Endometrial microvascular endothelial cells (primary cell): ENCODE data around the gene ANKRD23. TPM values are rescaled to one million over a fixed set of nuclear protein-coding genes. Genes with fewer than 3 reads are reported as not detected.
"Not testable (repeated sequence)": the region's sequence is repeated elsewhere in the genome, so short reads cannot be mapped to it uniquely, and the experiment has no call there.

Source experiments
- in situ Hi-C: cut with HindIII; loops from 2 replicates; pipeline ENCODE4 v1.10.0; 2017; ENCODE audit warnings: low sequenced_read_pairs, low pct_unique_long_range_greater_than_20kb; ENCODE audit errors: inconsistent ontology term
- total RNA-seq: library from RNA; depleted of rRNA; stranded (reverse); fragments of >200 nt; gene quantifications from one replicate; pipeline ENCODE4 v1.2.3, GENCODE V29; 2015; ENCODE audit errors: inconsistent ontology term

ANKRD23 gene
- total RNA-seq: 1.1 TPM

DNA sequence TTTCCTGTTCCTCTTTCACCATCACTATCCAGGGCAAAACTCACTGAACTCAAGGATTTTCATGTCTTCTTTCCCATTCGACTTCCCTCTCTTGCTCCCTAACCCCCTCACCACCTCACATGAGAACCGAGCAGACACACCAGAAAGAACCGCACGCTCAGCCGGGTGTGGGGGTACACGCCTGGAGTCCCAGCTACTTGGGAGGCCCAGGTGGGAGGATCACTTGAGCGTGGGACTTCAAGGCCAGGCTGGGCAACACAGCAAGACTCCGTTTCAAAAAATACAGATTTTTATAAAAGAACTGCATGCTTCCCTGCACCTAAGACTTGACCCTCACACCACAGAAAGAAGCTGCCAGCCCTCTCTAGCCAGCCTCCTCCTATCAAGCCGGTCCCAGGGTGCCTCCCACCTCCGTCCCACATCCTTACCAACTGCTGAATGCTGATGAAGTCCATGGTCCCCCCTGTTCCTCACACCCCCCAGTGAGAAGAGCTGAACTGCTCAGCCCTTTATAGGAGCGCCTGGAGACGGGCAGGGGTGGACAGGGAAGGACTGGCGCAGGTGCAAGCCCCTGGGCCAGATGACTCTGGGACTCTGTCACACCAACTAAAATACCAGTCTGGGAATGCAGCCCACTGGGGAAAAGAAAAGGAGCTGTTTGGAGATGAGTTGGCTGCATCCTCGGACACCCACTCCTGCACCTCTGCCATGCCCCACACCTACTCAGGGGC, at the start of gene ANKRD23:
TSS of gene ANKRD23 (minus strand) at position 484 of the 731 bp plus-strand sequence. CDS start at position 455, 29 bp downstream.
- in situ Hi-C loops: no loop called here

DNA sequence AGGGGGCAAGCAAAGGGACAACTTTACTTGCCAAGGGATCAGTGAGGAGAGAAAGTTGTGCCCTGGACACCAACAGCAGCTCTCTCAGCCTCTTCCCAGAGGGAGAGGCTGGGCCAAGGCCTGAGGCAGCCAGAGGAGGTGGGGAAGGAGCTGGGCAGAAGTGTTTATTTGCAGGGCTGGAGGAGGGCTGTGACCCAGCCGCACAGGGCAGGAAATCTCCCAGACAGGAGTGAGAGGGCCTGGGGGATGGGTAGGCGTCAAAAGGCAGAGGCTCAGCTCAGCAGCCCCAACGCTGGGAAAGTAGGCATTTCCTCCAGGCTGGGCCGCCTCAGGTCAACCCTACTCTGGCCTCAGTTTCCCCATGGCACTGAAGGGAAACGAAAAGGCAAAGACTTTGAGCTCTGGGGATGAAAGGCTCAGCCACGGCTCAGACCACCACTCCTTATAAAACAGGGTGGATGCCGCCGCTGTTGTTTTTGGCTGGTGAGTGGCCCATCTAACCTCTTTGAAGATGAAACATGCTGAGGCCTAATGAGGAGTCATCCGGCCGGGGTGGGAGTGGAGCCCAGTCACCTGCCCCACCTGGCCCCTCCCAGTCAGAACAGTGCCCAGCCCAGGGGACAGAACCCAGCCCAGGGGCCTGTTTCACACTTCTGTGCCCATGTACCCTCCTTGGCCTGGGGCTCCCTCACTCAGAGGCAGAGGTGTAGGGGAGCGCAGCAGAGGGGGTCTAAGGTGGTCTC, 47.9 kb upstream of the ANKRD23 start:
- in situ Hi-C loops: no loop called here

DNA sequence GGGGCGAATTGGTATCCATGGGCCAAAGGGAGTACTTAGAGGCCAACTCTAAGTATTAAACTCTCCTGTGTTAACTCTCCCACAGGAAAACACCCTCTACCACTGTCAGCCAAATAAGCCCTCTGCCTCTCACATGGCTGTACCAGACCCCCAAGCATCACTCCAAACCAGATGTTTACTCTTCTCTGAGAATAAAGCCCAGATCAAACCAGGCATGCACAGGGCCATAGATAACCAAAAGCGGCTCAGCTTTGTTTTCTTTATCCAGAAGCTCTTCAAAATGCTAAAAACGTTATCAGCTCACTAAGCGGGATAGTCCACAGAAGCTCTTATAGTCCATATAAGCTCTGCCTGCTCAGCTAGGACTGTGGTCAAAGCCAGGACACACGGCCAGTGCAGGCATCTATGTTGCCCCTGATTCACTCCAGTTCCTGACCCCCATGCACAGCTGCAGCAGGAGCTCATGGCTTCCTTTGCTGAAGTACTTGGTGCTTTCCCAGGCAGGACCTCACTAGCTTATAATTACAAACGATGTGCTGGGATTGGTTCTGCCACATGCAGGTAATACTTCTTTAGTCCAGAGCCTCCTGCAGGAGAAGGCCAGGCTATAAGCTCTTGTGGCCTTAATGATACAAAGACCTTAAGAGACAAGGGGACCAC, 47.0 kb upstream of the ANKRD23 start:
- in situ Hi-C loops: no loop called here

DNA sequence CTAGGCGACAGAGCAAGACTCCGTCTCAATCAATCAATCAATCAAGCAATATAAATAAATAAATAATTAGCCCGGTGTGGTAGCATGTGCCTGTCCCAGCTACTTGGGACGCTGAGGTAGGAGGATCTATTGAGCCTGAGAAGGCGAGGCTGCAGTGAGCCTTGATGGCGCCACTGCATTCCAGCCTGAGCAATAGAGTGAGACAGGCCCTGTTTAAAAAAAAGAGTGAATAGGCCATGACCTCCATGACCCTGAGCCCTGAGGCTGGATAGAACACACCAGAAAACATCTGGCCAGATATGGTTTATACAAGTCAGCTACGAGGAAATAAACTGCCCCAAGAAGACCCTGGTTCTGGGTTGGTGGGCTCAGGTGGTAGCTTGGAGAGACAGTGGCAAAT, 46.4 kb upstream of the ANKRD23 start:
- in situ Hi-C loops: no loop called here

DNA sequence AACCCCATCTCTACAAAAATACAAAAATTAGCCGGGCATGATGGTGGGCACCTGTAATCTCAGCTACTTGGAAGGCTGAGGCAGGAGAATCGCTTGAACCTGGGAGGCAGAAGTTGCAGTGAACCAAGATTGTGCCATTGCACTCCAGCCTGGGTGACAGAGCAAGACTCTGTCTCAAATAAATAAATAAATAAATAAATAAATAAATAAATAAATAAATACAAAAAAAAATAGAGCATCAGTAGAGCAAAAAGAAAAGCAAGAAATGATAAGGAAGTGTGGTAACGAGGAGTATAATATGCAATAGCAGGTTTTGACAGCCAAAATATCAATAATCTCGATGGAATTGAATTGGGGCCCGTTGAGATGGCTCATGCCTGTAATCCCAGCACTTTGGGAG, 45.7 kb upstream of the ANKRD23 start:
- in situ Hi-C loops: not testable (repeated sequence)

DNA sequence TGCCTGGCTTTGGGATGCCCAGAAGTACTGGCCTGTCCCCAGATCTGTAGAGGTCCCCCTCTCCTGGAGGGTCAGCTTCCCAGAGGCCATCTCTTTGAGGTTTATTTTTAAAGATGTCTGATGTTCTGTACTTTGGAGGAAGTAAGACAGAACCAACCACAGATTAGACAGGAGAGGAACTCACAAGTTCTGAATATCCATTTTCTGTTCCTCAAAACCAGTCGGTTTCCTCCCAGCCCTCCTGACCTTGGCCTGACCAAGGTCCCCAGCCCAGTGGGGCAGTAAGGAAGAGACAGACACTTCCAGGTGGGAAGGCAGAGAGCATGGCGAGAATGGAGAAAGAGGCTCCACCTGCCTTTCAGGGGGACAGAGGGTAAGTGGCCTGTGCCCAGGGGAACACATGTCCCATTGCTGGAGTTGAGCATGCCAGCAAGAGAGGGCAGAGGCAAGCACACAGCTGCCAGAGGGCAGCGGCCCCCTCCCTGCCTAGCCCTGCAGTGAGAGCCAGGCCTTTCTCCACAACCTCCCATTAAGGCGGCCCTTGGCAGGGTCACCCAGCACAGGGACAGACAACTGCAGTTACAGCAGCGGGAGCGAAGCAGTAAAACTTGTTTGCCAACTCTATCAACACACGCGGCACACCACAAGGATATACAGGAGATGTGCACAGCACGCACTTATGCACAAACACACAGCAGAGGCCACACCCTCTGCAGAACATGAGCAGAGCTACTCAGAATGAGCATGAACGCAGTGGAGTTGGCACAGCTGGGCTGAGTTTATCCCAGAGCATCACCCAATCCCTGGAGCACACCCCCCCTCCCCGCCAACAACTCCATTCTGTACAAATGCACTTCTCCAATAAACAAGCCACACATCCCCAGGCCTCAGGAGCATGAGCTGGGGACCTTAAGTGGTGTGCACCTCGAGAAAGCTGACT, 44.5 kb upstream of the ANKRD23 start:
- in situ Hi-C loops: no loop called here

DNA sequence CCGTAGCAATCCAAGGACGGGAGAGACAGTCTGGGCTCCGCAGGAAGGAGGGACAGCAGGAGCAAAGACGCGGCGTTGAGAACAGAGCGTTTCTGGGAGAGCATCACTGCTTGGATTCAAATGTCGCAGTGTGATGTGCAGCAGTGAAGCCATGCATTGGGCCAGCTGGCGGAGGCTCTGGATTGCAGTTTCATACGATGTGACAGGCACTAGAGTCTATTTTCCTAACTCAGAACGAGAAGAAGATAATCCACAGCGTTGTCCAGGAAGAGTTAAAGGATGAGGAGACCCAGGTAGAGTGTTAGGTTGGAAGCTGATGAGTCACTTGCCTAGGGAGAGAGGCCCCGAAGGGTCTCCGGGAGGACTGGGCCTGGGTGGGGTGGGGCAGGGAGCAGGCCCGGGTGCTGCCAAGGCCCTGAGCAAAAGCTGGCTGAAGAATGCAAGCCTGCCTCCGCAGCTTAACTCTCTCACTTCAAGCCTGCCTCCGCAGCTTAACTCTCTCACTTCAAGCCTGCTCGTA, 43.7 kb upstream of the ANKRD23 start:
- in situ Hi-C loops: no loop called here

DNA sequence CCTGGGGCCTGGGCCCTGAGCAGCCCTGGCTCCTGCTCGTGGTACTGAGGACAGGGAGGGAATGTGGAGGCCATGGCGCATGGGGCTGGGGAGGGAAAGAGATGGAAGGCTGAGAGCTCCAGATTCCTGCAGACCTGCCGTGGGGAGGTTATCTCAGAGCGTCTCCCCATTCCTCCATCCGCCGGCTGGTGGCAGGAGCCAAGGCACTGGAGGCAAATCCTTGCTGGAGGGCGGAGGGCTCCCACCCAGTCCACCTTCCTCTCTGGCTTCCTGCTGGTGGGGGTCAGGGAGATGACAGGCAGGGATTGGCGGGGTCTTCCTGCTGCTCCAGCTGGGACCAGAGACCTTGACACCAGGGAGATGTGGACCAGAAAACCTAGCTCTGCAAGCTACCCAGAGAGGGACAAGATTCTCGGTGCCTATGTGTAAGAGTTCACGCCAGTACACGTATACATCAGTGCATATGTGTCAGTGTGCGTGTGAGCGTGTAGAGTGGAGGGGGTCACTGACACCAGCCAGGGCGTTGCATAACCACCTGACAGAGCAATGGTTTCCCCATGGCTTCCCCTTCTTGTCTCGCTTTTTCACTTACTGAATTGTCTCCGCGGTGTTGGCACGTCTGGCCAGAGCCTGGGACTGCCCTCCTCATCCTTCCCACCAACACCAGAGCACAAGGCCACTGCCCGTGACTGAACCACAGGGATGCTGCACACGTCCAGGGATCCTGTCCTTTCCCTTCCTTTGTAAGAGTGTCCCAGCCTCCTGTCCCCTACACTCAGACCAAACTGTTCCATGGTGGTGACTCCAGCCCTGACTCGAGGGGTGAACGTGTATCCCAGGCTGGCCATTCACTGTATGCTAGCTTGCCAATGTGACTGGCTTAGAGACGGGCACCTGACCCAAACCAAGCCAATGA, 41.9 kb upstream of the ANKRD23 start:
- in situ Hi-C loops: no loop called here

DNA sequence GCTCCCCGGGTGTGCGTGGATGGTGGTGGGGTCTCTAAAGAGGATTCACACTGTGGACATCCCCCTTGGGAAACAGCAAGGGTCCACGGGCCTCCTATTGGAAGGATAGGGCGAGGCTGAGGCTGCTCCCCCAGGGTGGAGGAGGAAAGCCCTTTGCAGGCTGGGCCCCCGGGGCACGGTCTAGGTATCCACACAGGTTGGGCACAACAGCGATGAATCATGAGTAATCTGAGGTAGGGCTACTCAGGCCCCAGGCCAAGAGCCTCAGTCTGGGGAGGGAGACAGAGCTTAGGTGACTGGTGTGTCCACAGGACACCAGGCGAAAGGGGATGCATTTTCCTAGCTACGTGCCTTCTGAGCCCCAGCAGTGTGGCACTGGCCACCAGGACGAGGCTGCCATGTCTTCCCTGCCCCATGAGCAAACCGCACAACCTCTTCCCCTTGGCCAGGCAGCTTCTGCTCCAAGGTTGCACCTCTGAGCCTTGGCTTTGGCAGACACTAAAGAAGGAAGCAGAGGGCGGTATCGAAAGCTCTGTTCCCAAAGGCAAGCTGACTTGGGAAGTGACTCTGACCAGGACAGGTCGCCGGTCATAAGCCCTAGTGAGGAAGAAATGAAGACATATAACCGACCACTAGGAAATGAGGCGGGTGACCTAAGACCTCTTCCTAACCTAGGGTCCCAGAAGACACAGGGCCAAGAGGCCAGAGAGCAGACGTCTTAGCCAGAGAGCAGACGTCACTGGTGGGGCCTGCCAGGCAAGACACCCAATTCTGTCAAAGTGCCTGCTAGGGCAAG, 40.7 kb upstream of the ANKRD23 start:
- in situ Hi-C loops: no loop called here

DNA sequence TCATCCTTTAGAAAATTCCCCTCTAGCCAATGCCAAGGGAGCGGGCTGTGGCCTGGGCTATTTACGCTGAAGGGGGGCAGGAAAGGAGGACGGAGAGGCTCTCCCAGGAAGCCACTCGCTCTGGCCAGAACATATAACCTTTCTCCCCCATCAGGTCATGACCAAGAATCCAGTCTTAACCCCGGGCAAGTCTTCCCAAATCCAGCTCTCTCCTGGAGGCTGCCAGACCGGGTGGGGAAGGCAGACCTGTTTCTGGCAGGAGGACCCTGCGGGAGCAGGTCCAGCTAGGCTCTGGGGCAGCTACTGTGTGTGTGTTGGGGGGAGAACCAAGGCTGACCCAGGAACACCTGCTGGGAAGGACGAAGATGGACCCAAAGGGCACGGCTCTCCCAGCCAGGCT, 39.5 kb upstream of the ANKRD23 start:
- in situ Hi-C loops: no loop called here

DNA sequence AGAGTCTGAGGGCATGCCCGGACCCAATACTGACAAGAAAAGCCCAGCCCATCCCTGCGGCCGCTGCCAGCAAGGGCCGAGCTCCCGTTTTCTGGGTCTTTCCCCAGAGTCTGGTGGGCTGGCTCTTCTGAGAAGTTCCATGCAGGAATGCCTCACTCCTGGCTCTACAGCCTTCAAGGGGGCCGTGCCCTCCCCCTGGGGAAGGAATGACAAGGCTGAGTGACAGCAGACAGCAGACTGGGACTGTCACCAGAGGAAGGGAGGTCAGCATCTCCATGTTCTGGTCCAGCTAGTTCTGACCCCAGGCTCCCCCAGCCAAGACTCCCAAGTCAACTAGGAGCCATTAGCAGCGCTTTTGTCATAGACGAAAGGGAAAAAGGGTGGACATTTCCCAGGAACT, 39.1 kb upstream of the ANKRD23 start:
- in situ Hi-C loops: no loop called here

DNA sequence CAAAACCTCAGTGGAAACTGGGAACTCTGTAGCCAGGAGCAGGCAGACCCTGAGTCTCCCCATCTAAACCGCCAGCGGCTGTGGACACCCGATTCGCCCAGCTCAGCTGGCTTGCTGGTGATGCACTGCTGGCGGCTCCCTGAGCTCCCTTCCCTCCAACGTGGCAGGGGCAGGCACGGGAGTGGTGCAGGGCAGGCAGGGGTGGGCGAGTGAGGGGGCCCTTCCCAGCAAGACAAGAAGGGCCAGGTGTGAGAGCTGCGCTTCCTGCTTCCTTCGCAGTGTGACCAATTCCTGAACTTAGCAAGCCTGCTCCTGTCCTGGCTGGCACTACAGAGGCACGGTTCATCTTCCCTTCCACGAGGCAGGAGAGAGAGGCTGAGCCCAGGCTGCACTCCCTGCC, 38.4 kb upstream of the ANKRD23 start:
- in situ Hi-C loops: no loop called here

DNA sequence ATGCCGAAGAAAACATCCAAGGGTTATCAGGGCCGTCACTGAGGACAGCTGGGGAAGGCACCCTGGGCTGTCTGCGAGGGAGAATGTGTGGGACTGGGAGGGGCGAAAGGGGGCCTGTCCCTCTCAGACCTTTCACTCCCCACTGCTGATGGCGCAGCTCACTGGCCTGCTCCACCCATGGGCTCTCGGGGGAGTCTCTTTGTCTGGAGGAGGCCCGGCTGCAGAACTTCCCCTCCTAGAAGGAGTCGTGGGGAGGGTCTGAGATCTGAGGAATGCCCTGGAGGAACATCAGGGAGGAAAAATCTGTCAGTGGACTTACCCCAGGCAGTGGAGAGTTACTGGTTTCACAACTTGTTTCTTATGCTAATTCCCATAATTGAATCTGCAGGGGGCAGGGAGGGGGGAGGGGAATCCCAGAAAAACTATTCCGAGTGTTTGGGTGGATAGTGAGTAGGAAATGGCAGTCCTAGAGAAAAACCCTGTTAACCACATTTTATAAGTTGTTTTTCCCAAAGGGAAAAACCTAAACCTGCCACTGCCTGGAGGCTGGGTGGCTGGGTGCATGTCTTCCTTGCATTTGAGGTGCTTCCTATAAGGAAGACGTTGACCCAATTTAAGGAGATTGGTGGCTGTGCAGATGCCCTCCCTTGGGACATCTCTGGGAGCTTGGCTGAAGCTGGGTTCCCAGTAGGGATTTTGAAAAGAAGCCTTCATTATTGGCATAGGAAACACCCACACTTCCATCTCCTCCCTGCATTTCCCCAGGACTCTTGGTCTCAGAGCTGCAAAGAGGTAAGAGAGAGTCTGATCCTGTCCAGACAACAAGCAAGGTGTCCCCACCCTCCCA, 37.8 kb upstream of the ANKRD23 start:
- in situ Hi-C loops: no loop called here

DNA sequence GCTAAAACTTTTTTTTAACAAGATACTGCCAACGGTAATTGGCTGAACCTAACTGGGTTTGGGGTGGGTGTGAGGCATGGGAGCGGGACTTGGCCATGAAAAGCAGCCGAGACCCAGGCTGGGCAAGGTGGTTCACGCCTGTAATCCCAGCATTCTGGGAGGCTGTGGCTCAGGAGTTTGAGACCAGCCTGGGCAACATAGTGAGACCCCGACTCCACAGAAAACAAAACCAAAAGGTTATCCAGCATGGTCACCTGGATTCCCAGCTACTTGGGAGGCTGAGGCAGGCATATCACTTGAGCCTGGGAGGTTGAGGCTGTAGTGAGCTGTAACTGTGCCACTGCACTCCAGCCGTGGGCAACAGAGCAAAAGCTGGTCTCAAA, 37.1 kb upstream of the ANKRD23 start:
- in situ Hi-C loops: no loop called here

DNA sequence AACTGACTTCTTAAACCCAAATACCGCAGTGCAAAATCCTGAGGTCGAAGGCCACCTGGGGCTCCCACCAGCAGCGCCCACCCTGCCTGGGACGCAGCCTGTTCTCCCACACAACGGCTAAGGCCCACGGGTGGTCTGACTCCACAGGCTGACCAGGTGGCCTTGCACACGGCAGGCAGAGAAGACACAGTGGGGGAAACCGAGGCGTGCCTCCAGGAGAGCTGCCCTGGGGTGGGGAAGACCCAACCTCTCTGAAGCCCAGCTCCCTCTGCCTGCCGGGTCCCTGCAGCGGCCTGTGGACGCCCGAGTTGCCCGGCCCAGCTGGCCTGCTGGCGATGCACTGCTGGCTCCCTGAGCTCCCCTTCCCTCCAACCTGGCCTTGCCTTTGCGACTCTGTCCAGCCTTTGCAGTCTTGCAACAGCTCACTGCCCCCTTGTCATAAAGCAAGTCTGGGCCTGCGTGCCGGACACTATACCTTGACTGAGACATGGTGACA, 35.8 kb upstream of the ANKRD23 start:
- in situ Hi-C loops: no loop called here
